NCI-H2227 (cell line): ENCODE data around the gene EVA1C.
"Not testable (repeated sequence)": the region's sequence is repeated elsewhere in the genome, so short reads cannot be mapped to it uniquely, and the experiment has no call there.

Experiments
- DNase-seq: peaks from one replicate; lab custom pipeline; 2025; ENCODE audit not compliant: unreplicated experiment; lab: John Stamatoyannopoulos, UW

The EVA1C gene

GRCh38 chr21:32484706-32485380, 72.3 kb downstream of the EVA1C start:
- DNase-seq, result no peak

- DNase-seq, result no peak
Observed at GRCh38 chr21:32492376-32492775, 79.9 kb downstream of the EVA1C start.

GRCh38 chr21:32494934-32495709, 82.6 kb downstream of the EVA1C start:
- no peak for DNase-seq

- DNase-seq, result no peak
Observed at GRCh38 chr21:32496568-32496967, 84.1 kb downstream of the EVA1C start.

GRCh38 chr21:32499249-32500055, 86.9 kb downstream of the EVA1C start:
- no peak for DNase-seq

- DNase-seq, result not testable (repeated sequence)
Observed at GRCh38 chr21:32503641-32504040, 91.1 kb downstream of the EVA1C start.

GRCh38 chr21:32505767-32506166, 93.3 kb downstream of the EVA1C start:
- not testable (repeated sequence) for DNase-seq

GRCh38 chr21:32506411-32506965, 94.0 kb downstream of the EVA1C start:
- not testable (repeated sequence) for DNase-seq

- no peak for DNase-seq
Observed at GRCh38 chr21:32507342-32507919, 94.9 kb downstream of the EVA1C start.

GRCh38 chr21:32508036-32508435, 95.5 kb downstream of the EVA1C start:
- DNase-seq, result not testable (repeated sequence)

GRCh38 chr21:32508558-32508957, 96.1 kb downstream of the EVA1C start:
- no peak for DNase-seq

GRCh38 chr21:32508975-32509374, 96.5 kb downstream of the EVA1C start:
- not testable (repeated sequence) for DNase-seq

GRCh38 chr21:32514275-32515055, 102.0 kb downstream of the EVA1C start:
- DNase-seq, result no peak

- no peak for DNase-seq
Observed at GRCh38 chr21:32515874-32516273, 103.4 kb downstream of the EVA1C start.

GRCh38 chr21:32516756-32517649, 104.5 kb downstream of the EVA1C start:
- DNase-seq, result no peak

GRCh38 chr21:32519945-32520874, 107.7 kb downstream of the EVA1C start:
- no peak for DNase-seq

- DNase-seq, result no peak
Observed at GRCh38 chr21:32520875-32521735, 108.6 kb downstream of the EVA1C start.
